Right lobe of liver (tissue), 4 donors: ENCODE results near the gene BTBD6.

ENCODE experiments used
- POLR2A ChIP-seq: fragments of 450-650 bp; IDR thresholded peaks from one replicate; pipeline ENCODE4 v1.6.1; 2017; ENCODE audit warnings: antibody characterized with exemption, mild to moderate bottlenecking
- TF ChIP-seq, protein P1 (sequence below), 4 donors: fragments of 200-600 bp in 3 of 4; fragments of 450-650 bp in 1 of 4; IDR thresholded peaks; one replicate each; pipeline versions ENCODE4 v1.5.1 to v1.8.0; 2016 to 2022; ENCODE audit warnings: antibody characterized with exemption in 4 of 4, mild to moderate bottlenecking in 2 of 4
- donor health status: DM: no; HTN: no; CAD: no.
- donor health status: DM: no; HTN: no; CAD: no.
- donor health status: DM: no; HTN: yes; CAD: no.

DNA sequence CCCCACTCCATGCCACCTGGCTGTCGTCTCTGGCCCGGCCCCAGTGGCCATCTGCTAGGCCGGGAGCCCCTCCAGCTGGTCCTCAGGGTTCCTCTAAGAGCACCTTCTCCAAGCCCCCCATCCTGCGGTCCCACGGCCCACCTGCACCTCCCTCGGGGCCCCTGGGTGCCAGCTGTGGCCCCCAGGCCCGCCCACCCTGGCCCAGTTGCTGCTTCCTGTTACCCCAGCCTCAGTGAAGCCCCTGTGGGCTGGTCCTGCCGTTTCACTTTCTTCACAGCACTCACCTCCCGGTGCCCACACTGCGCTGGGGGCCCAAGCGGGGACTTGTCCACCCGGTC is 39.6 kb upstream of the BTBD6 start:
- TF ChIP-seq POLR2A, result no peak
- TF ChIP-seq, protein P1, sequence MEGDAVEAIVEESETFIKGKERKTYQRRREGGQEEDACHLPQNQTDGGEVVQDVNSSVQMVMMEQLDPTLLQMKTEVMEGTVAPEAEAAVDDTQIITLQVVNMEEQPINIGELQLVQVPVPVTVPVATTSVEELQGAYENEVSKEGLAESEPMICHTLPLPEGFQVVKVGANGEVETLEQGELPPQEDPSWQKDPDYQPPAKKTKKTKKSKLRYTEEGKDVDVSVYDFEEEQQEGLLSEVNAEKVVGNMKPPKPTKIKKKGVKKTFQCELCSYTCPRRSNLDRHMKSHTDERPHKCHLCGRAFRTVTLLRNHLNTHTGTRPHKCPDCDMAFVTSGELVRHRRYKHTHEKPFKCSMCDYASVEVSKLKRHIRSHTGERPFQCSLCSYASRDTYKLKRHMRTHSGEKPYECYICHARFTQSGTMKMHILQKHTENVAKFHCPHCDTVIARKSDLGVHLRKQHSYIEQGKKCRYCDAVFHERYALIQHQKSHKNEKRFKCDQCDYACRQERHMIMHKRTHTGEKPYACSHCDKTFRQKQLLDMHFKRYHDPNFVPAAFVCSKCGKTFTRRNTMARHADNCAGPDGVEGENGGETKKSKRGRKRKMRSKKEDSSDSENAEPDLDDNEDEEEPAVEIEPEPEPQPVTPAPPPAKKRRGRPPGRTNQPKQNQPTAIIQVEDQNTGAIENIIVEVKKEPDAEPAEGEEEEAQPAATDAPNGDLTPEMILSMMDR (IDR thresholded peaks at IDR 0.05), result no peak
